WI38 (cell line): Measurements from ENCODE around the gene LGI2.

Experiments
- H3K4me3 ChIP-seq: 2 replicates; pipeline ENCODE4 v1.5.1; 2011; ENCODE audit warnings: low read depth, mild to moderate bottlenecking, control low read depth, low read length
- TF ChIP-seq, protein P1 (sequence below): IDR thresholded peaks from 2 replicates; pipeline ENCODE4 v1.5.1; 2012; ENCODE audit warnings: low read depth, mild to moderate bottlenecking, control low read depth, low read length

LGI2 gene

GRCh38 chr4:24993551-24994080 lies 37.1 kb downstream of the LGI2 start:
- TF ChIP-seq, protein P1, sequence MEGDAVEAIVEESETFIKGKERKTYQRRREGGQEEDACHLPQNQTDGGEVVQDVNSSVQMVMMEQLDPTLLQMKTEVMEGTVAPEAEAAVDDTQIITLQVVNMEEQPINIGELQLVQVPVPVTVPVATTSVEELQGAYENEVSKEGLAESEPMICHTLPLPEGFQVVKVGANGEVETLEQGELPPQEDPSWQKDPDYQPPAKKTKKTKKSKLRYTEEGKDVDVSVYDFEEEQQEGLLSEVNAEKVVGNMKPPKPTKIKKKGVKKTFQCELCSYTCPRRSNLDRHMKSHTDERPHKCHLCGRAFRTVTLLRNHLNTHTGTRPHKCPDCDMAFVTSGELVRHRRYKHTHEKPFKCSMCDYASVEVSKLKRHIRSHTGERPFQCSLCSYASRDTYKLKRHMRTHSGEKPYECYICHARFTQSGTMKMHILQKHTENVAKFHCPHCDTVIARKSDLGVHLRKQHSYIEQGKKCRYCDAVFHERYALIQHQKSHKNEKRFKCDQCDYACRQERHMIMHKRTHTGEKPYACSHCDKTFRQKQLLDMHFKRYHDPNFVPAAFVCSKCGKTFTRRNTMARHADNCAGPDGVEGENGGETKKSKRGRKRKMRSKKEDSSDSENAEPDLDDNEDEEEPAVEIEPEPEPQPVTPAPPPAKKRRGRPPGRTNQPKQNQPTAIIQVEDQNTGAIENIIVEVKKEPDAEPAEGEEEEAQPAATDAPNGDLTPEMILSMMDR: no peak
- H3K4me3 ChIP-seq: no peak overlapping the region

GRCh38 chr4:24992968-24993367 lies 37.8 kb downstream of the LGI2 start:
- TF ChIP-seq, protein P1: no peak
- H3K4me3 ChIP-seq: no peak overlapping the region

DNA sequence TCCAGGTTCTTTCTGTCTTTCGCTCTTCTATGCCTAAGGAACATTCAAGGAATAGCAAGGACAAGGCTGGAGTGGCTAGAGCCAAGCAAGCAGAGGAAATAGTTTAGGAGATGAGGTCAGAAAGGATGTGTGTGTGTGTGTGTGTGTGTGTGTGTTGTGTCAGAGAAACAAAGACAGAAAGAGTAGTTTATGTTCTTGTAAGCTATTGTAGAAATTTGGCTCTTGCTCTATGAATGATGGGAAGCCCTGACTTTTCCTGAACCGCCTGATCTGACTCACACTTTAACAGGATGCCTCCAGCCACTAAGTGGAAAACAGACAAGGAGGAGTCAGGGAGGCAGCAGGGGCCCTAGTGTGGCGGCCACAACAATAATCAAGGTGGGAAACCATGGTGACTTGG lies 39.7 kb downstream of the LGI2 start:
- no peak overlapping the region for H3K4me3 ChIP-seq
- TF ChIP-seq, protein P1: no peak

DNA sequence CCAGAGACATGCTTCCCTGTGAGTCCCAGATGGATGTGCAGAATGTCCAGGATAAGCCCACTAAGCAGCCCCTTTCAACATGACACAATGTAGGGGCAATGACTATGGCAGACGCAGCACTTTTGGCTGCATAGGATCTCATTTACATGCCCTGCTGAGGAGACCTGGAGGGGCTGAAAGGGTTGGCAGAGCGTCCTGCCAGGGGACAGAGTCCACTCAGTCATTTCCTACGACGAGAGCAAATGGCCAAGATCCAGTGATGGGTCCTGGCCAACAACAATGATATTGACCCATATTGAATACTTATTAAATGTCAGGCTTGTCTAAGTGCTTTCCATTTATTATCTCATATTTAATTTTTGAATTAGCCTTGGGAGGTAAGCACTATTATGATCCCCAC lies 41.4 kb downstream of the LGI2 start:
- TF ChIP-seq, protein P1: no peak
- no peak overlapping the region for H3K4me3 ChIP-seq

DNA sequence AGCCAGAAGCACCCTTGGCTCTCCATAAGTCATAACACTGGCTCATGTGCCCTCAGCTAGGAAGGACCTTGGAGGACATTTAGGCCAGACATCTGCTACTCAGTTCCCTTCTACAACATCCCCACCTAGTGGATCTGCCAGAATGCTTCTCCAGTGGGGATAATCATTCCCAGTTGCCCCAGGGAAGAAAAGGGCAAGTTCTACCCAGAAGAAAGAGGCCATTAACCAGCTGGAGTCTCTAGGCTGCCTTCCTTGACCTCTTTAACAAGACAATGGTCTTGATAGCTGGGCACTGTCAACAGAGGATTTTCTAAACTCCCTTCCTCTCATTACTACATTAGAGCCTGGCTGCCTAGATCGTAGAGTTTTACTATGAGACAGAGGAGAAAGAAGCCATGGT lies 42.0 kb downstream of the LGI2 start:
- no peak overlapping the region for H3K4me3 ChIP-seq
- TF ChIP-seq, protein P1: peak; percentile 66

DNA sequence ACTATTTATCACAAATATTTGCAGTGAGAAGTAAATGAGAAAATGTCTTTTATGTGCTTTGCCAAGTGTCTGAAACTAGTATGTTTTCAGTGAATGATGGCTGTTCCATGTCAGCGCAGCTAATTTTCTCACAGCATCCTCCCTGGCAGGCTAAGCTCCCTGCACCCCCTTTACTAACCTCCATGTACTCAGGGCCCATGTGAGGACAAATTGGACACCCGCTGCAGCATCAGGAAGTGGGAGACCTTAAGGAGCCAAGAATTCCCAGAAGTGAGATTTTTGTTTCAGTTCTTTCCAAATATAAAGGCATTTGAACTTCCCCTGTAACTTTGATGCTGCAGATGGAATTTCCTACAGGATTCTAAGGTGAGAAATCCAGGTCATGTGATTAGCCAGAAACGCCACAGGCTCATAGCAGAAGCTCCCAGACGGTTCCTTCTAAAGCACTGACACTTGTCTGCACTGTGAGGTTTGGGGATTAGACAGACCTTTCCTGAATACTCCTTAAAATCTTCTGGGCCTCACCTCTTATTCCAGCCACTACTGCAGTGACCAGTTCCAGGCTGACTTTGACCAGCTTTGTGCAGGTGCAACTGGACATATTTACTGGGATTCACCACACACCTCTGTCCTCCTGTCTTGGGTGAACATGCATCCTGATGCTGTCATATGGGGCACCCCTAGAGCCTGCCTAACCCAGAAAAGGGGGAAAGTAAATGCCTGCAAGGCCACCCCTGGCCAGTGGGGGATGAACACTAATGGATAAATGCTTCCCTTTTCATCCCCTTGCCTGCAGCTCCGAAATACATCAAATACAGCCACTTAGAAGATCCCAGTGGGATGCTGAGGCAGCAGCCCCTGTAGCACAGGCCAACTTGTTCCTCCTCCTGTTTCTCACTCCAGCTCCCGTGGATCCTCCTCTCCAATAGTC lies 45.9 kb downstream of the LGI2 start:
- no peak overlapping the region for H3K4me3 ChIP-seq
- TF ChIP-seq, protein P1: no peak

DNA sequence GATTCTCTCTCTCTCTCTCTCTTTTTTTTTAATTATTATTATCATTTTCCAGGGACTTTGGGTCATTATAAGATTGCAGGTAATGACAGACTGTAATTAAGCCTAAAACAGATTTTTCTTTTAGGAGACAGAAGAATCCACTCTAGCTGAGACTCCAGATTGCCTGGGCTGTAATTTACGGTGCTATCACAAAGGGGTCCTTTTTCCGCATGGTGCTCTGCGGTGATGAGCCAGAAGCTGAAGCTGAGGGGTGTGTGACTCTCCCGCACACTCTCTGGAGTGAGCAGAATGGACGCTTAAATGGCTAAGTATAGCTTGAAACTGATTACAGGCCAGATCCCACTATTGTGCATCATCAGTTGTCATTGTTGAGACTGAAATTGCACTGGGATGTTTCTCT lies 50.0 kb downstream of the LGI2 start:
- TF ChIP-seq, protein P1: no peak

More for the DNA sequence above, 50.0 kb downstream of the LGI2 start:
- H3K4me3 ChIP-seq: no peak overlapping the region
